ENCODE results near the gene PPM1J.
"Not testable (repeated sequence)": the region's sequence is repeated elsewhere in the genome, so short reads cannot be mapped to it uniquely, and the experiment has no call there.

DNA sequence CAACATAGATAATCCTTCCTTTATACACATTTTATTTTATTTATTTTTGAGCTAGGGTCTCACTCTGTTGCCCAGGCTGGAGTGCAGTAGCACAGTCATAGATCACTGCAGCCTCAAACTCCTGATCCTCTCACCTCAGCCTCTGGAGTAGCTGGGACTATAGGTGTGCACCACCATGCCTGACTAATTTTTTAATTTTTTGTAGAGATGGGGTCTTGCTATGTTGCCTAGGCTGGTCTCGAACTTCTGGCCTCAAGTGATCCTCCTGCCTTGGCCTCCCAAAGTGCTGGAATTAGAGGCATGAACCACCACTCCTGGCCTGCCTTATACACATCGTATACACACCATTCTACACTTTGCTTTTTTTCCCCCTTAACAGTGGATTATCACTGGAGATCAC is 6.2 kb upstream of the PPM1J start:
- TF ChIP-seq, protein P1, sequence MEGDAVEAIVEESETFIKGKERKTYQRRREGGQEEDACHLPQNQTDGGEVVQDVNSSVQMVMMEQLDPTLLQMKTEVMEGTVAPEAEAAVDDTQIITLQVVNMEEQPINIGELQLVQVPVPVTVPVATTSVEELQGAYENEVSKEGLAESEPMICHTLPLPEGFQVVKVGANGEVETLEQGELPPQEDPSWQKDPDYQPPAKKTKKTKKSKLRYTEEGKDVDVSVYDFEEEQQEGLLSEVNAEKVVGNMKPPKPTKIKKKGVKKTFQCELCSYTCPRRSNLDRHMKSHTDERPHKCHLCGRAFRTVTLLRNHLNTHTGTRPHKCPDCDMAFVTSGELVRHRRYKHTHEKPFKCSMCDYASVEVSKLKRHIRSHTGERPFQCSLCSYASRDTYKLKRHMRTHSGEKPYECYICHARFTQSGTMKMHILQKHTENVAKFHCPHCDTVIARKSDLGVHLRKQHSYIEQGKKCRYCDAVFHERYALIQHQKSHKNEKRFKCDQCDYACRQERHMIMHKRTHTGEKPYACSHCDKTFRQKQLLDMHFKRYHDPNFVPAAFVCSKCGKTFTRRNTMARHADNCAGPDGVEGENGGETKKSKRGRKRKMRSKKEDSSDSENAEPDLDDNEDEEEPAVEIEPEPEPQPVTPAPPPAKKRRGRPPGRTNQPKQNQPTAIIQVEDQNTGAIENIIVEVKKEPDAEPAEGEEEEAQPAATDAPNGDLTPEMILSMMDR (IDR thresholded peaks at IDR 0.05) = not testable (repeated sequence)
- TF ChIP-seq POLR2A (IDR thresholded peaks at IDR 0.05) = not testable (repeated sequence)
